ENCODE results near the gene RBMS1.

RBMS1 gene

DNA sequence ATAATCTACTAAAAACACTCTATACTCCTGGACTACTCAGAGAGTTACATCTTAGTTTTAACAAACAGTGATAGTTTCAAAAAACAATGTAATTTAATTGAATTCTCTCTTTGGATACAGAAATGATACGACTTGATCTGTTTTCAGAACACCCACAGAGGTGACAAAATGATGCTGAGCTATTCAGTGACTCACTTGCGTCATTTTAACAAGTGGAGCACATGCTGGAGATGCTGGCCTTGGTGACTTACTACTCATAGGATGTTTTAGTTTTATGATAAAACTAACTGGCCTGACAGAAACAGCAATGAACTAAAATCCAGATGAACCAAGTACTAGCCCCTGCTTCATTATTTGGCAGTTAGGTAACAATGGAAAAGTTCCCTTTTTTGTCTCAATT, 192.2 kb downstream of the RBMS1 start:
- DNase-seq (ENCODE audit: low read depth), result no peak

GRCh38 chr2:160300203-160300602, 193.4 kb downstream of the RBMS1 start:
- no peak for DNase-seq (ENCODE audit: low read depth)

DNA sequence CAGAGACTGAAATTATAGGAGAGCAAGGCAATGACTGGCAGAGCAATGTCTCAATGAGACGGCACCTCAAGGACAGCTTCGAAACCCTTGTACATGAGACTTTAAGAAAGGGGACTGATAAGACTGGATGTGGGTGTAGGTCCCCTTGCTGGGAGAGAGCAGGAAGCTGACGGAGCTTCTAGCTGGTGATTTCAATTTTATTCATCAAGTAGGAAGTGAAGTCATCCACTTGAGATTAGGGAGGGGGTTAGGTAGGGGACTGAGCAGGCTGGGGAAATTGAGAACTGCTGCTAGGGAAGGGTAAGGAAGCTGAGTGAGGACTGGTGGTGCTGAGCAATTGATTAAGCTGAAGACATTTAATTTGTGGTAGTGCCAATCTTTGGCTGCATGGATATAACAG, 194.1 kb downstream of the RBMS1 start:
- no peak for DNase-seq (ENCODE audit: low read depth)

DNA sequence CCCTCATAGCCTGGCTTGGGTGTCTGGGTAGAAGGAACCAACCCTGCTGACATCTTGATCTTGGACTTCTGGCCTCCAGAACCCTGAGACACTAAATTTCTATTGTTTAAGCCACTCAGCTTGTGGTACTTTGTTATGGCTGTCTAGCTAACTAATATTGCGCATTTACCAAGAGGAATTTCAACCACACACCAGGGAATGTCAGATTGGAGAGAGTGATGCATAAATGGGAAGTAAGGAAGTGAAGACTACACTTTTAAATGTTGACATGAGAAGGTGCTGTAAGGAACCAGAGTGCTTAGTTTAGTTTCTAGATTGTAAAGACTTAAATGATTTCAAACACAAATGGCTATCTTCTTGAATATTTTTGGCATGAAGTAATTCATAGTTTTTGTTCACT, 194.6 kb downstream of the RBMS1 start:
- DNase-seq (ENCODE audit: low read depth), result no peak

- DNase-seq (ENCODE audit: low read depth), result no peak
Measured at GRCh38 chr2:160295519-160296207, 197.9 kb downstream of the RBMS1 start.

DNA sequence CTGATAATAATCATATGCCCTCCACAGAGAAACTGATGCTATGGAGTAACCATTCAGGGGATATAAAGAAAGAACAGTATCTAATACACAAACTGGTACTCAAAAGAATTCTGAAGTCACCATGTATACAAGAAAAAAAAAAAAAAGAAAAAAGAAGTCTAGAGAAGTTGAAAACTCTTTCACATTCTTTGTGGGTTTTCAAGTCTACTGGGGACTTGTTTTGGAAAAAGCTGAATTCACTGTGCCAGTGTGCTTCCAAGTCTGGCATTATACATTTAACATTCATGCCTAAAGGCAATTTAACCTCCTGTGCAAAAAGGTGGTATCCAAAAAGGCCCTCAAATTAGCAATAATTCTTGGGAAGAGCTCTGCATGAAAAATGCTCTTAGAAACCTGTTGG, 198.7 kb downstream of the RBMS1 start:
- DNase-seq (ENCODE audit: low read depth), result no peak

GRCh38 chr2:160294339-160294803, 199.2 kb downstream of the RBMS1 start:
- no peak for DNase-seq (ENCODE audit: low read depth)

- DNase-seq (ENCODE audit: low read depth), result no peak
Measured at GRCh38 chr2:160293391-160294091, 200.1 kb downstream of the RBMS1 start.

- DNase-seq (ENCODE audit: low read depth), result no peak
Measured at GRCh38 chr2:160292225-160292624, 201.4 kb downstream of the RBMS1 start.

GRCh38 chr2:160291382-160291781, 202.2 kb downstream of the RBMS1 start:
- no peak for DNase-seq (ENCODE audit: low read depth)

GRCh38 chr2:160290598-160290997, 203.0 kb downstream of the RBMS1 start:
- DNase-seq (ENCODE audit: low read depth), result no peak

DNA sequence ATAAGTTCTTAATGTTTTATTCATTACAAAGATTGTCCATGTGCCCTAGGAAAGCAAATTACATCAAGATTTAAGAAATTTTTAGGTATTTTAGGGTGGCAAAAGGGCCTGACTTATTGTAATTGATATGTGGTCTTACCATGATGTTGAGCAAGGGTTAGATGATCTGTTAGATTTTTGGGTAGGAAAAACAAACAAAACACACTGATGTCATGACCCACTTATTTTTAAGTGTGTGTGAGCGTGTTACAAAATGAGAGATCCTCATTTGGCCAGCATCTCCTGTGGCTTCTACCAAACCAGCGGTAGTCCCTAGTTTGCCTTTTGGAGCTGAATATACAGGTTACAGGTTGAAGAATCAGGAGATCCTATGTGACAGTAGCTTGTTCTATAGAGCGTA, 203.8 kb downstream of the RBMS1 start:
- DNase-seq (ENCODE audit: low read depth), result no peak

DNA sequence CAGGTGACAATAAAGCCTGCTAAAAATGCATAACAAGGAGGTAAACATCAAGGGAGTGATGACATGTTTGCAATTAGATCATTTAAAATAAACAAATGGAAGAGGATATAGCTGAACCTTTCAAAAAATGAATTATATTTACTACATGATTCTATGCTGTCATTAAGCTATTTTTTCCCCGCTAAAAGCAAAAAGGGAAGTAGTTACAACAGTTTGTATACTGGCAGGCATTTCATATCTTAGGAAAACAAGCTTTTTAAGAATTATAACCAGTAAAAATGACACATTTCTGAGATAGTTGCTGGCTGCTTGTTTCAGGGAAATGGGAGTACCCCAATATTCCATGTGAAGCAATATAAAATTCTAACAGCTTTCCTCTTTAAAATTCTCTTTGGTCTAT, 204.5 kb downstream of the RBMS1 start:
- no peak for DNase-seq (ENCODE audit: low read depth)

DNA sequence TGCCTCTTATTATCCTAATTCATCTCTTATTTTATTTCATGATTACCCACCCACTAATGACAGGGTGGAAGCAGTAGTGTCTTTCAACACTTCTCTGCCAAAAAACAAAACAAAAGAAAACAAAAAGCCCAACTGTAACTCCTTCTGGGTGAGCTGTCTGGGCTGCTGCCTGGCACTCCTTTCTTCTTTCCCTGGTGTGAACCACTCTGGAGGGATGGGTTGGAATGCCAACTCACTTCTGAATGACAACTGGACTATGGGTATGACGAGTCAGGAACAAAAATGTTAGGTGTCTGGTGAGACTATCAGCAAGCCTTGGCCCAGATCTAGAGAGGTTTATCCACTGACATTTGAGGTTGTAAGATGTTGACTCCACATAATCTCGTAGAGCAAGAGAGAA, 205.3 kb downstream of the RBMS1 start:
- DNase-seq (ENCODE audit: low read depth), result no peak

- DNase-seq (ENCODE audit: low read depth), result no peak
Measured at GRCh38 chr2:160287476-160287875, 206.1 kb downstream of the RBMS1 start.

DNA sequence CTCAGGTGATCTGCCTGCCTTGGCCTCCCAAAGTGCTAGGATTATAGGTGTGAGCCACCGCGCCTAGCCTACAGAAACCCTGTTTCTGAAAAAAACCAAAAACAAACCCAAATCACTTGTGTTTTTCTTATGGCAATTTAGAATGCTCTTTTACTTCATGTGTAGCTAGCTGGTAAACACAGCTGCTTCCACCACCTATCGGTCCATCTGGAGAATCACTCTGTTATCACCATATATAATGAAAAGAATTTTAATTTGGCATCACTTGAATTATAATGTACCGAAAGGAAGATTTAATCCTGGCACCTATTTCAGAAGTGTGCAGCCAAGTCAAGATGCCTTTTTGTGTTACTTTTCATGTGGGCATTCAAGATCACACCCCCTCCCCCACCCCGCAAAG, 207.1 kb downstream of the RBMS1 start:
- no peak for DNase-seq (ENCODE audit: low read depth)

- DNase-seq (ENCODE audit: low read depth), result no peak
Measured at GRCh38 chr2:160283675-160284074, 209.9 kb downstream of the RBMS1 start.

DNA sequence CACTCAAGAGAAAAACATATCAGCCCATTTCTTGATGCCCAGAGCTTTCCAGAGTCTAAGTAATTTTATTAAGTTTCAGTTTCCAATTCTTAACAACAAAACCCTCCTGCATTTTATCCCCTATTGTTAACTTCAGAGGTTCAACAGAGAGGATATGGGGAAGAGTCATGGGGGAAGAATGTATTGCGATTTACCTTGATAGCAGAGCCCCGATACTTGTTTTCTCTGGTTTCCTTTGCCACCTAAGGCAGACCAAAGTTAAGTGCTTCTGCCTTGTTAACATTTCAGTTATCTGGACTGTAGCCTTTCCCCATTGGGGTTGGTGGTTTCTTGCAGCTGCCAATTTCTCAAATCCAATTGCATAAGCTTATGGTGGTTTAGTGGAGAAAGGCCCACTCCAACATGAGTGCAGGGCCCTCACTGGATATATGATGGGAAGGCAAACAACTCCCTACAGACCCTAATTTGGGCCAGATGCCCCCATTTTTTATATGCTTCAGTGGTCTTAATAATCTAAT, 211.5 kb downstream of the RBMS1 start:
- no peak for DNase-seq (ENCODE audit: low read depth)

DNA sequence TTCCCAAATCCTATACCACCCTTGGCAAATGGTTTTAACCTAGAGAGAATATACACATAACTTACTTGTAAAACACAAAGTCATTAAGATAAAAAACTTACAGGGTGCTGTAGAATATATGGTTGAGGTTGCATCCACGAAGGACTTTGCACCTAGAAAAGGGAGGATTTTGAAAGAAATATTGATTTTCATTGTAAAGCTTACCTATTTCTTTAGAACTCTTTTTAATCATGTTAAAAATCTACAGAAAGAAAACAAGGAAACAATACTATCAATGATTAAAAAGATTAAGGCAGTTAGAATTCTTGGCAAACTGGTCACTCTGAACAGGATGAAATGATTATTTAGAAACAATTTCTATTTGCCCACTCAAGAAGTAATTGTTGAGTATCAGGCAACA, 212.4 kb downstream of the RBMS1 start:
- no peak for DNase-seq (ENCODE audit: low read depth)

- no peak for DNase-seq (ENCODE audit: low read depth)
Measured at GRCh38 chr2:160279813-160280465, 213.7 kb downstream of the RBMS1 start.

DNA sequence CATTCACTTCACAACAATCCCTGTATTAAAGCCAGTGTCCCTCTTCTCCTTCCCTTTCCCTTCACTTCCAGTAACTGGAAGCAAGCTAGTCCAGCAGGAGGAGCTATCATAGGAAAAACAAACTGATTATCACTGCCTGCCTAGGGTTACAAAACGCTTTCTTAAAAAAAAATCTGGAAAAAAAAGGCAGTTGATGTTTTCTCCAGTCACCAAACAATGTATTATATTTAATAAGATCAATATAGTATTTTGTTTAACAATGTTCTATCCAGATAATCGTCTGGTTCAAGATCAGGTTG, 214.8 kb downstream of the RBMS1 start:
- DNase-seq (ENCODE audit: low read depth), result no peak

DNA sequence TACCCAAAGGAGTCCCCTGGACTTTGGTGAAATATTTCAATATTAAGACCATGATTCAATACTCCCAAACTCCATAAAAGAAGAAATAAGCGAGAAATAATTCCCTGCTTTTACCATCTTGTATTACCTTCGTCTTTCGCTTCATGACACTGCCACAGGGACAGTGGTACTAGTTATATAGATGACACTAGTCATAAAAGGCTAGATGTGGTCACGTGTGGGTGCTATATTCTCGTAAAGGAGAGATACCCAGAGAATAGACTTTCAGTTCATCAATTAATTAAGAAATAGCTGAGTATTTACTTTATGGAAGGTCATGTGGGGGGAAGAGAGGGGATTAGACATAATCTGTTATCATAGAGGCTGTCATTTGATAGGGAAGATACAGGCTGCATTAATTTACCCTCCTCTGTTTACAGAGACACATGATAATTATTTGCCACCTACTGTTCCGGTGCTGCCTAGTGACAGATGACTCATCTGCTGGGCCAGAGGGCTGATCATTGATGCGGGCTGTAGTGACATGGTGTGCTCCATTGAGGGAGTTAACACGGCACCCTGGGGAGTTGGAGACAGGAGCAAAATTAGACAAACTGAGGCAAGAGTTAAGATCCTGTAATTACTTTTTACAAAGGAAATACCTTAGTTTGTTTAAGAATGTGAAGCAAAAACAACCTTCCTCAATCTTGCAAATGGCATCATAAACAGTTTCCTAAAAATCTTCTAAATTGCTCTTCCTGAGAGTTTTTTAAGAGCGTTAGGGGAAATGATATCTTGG, 215.3 kb downstream of the RBMS1 start:
- DNase-seq (ENCODE audit: low read depth), result no peak

DNA sequence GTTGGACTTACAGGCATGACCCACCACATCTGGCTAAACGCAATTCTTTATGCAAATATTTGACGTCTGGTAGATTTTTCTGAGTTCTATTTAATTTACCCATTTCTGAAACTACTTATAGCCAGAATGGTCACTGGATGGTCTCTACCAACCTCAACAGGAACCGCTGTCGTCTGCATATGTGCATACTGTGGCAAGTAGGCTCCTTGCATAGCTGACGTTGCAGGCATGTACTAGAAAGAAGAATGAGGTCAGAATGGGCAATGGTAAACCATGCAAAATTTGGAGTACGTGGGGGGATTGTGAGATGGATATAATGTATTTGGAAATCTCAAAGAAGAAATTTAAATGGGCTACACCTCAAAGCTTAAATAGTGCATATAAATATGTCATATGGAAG, 216.5 kb downstream of the RBMS1 start:
- DNase-seq (ENCODE audit: low read depth), result no peak

Data from HS-27A (cell line).